Erythroblast (primary cell): ENCODE data around the gene CYB5R2.

Experiments used
- GATA1 ChIP-seq: IDR thresholded peaks from 2 replicates; pipeline ENCODE4 v1.6.1; 2011; ENCODE audit warnings: low read depth, mild to moderate bottlenecking, control low read depth, low read length, moderate library complexity
- POLR2A ChIP-seq: IDR thresholded peaks from 2 replicates; pipeline ENCODE4 v1.6.1; 2011; ENCODE audit warnings: mild to moderate bottlenecking, low read length

GRCh38 chr11:7635708-7636107, 37.6 kb downstream of the CYB5R2 start:
- no peak for TF ChIP-seq POLR2A
- no peak for TF ChIP-seq GATA1
